Measurements from ENCODE around the gene TEC. TPM values are rescaled to one million over a fixed set of nuclear protein-coding genes. Genes with fewer than 3 reads are reported as not detected.
A peak's percentile ranks its signal among the peaks of the same experiment; 100 is the strongest.

The TEC gene
- total and polyA plus RNA-seq, 2 donors = 2.9 to 4.2 TPM

DNA sequence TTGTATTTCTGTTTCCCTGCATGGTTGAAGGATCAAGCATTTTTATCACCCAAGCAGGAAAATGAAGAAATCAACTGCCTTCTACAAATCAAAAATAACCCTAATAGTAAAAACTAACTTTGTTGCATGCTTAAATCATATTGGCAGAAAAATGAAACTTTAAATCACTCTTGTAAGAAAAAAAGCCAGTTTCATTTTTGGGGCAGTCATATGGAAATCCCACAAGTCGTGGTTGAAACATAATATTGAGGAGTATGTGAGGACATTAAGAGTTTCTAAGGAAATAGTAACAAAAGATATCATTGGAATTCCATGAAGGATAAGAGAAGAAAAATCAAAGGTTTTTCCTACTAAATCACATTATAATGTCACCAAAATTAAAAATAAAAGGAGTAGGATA, 8.4 kb downstream of the TEC start:
- Histone ChIP-seq H3K9me3 (ENCODE audit: control insufficient read depth in 2 of 2, insufficient read depth in 1 of 2, low read length in 1 of 2) (no peaks in the 10 kb centered on the region), H3K27me3 (ENCODE audit: control insufficient read depth in 2 of 2, insufficient read depth in 1 of 2, low read length in 1 of 2) (no peaks in the 10 kb centered on the region), H3K36me3 (ENCODE audit: control insufficient read depth in 2 of 2, insufficient read depth in 2 of 2, low read length in 1 of 2) (peaks cover 0 to 4% of the 10 kb centered on the region in 2 donors), H3K4me1 (ENCODE audit: control insufficient read depth in 2 of 2, insufficient read depth in 2 of 2, low read length in 2 of 2) (peaks cover 2 to 4% of the 10 kb centered on the region in 2 donors), H3K4me3 (ENCODE audit: low read length in 2 of 2) (no peak overlapping the region), H3K27ac (ENCODE audit: low read depth in 1 of 2, low read length in 1 of 2) (no peak overlapping the region)
- WGBS = 7% methylated on average over 1 of the region's 1 CpG
- DNase-seq (ENCODE audit: low read depth in 6 of 9, low spot score in 9 of 9) = peak in 1 of 9 donors; percentile 30

DNA sequence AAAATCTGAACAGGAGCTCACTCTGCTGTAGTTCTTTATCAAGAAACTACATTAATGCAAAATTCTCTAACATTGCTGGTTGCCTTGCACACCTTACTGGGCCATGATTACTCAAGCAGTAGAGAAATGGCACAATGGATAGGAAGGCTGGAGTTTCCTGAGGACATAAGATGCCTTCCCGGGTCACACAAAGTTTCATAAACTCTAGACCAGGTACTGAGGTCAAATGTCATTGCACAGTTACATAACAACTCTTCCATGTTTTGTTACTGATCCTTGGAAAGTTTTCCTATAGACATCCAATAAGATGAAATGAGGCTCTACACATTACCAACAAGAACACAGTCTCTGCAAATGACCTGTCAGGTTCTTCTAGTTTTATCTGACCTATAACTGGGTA, 9.9 kb downstream of the TEC start:
- Histone ChIP-seq H3K36me3 (ENCODE audit: control insufficient read depth in 2 of 2, insufficient read depth in 2 of 2, low read length in 1 of 2) (peaks cover 0 to 4% of the 10 kb centered on the region in 2 donors), H3K27me3 (ENCODE audit: control insufficient read depth in 2 of 2, insufficient read depth in 1 of 2, low read length in 1 of 2) (no peaks in the 10 kb centered on the region), H3K27ac (ENCODE audit: low read depth in 1 of 2, low read length in 1 of 2) (no peak overlapping the region), H3K4me1 (ENCODE audit: control insufficient read depth in 2 of 2, insufficient read depth in 2 of 2, low read length in 2 of 2) (peaks cover 2 to 4% of the 10 kb centered on the region in 2 donors), H3K4me3 (ENCODE audit: low read length in 2 of 2) (no peak overlapping the region), H3K9me3 (ENCODE audit: control insufficient read depth in 2 of 2, insufficient read depth in 1 of 2, low read length in 1 of 2) (no peaks in the 10 kb centered on the region)
- 95% methylated on average over 1 of the region's 1 CpG for WGBS
- DNase-seq (ENCODE audit: low read depth in 6 of 9, low spot score in 9 of 9) = no peak

DNA sequence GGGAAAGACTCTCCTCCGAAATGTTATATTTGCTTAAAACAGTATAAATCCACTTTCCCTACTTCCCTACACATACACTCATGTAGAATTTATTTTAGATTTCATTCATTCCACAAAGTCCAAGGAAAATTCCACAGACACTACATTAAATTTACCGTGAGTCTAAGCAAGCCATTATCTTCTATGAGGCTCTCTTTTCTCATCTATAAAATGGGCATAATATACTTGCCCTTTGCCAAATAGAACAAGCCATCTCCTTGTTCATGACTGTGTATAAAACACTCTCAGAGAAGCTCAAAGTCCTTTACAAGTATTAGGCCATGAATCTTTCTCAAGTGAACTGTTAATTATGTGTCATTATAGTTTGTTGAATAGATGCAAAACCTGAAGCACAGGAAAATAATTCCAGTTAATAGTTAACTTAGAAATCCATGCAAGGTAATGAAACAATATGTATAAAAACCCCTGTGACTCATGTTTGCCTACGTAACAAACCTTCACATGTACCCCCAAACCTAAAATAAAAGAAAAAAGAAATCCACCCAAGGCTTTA, 10.7 kb downstream of the TEC start:
- H3K27ac ChIP-seq (ENCODE audit: low read depth in 1 of 2, low read length in 1 of 2) = no peak overlapping the region
- no peak overlapping the region for H3K4me3 ChIP-seq (ENCODE audit: low read length in 2 of 2)
- H3K27me3 ChIP-seq (ENCODE audit: control insufficient read depth in 2 of 2, insufficient read depth in 1 of 2, low read length in 1 of 2) = no peaks in the 10 kb centered on the region
- H3K36me3 ChIP-seq (ENCODE audit: control insufficient read depth in 2 of 2, insufficient read depth in 2 of 2, low read length in 1 of 2) = peaks cover 0 to 4% of the 10 kb centered on the region in 2 donors
- no peaks in the 10 kb centered on the region for H3K9me3 ChIP-seq (ENCODE audit: control insufficient read depth in 2 of 2, insufficient read depth in 1 of 2, low read length in 1 of 2)
- WGBS = 97% methylated on average over 3 of the region's 3 CpGs
- peaks cover 2 to 4% of the 10 kb centered on the region in 2 donors for H3K4me1 ChIP-seq (ENCODE audit: control insufficient read depth in 2 of 2, insufficient read depth in 2 of 2, low read length in 2 of 2)
- DNase-seq (ENCODE audit: low read depth in 6 of 9, low spot score in 9 of 9) = no peak

GRCh38 chr4:48255959-48256342, 13.7 kb downstream of the TEC start:
- Histone ChIP-seq H3K4me3 (ENCODE audit: low read length in 2 of 2) (no peak overlapping the region), H3K4me1 (ENCODE audit: control insufficient read depth in 2 of 2, insufficient read depth in 2 of 2, low read length in 2 of 2) (peaks cover 1 to 4% of the 10 kb centered on the region in 2 donors), H3K27me3 (ENCODE audit: control insufficient read depth in 2 of 2, insufficient read depth in 1 of 2, low read length in 1 of 2) (no peaks in the 10 kb centered on the region), H3K9me3 (ENCODE audit: control insufficient read depth in 2 of 2, insufficient read depth in 1 of 2, low read length in 1 of 2) (no peaks in the 10 kb centered on the region), H3K36me3 (ENCODE audit: control insufficient read depth in 2 of 2, insufficient read depth in 2 of 2, low read length in 1 of 2) (no peaks in the 10 kb centered on the region), H3K27ac (ENCODE audit: low read depth in 1 of 2, low read length in 1 of 2) (no peak overlapping the region)
- 98% methylated on average over 4 of the region's 4 CpGs for WGBS
- no peak for DNase-seq (ENCODE audit: low read depth in 6 of 9, low spot score in 9 of 9)

DNA sequence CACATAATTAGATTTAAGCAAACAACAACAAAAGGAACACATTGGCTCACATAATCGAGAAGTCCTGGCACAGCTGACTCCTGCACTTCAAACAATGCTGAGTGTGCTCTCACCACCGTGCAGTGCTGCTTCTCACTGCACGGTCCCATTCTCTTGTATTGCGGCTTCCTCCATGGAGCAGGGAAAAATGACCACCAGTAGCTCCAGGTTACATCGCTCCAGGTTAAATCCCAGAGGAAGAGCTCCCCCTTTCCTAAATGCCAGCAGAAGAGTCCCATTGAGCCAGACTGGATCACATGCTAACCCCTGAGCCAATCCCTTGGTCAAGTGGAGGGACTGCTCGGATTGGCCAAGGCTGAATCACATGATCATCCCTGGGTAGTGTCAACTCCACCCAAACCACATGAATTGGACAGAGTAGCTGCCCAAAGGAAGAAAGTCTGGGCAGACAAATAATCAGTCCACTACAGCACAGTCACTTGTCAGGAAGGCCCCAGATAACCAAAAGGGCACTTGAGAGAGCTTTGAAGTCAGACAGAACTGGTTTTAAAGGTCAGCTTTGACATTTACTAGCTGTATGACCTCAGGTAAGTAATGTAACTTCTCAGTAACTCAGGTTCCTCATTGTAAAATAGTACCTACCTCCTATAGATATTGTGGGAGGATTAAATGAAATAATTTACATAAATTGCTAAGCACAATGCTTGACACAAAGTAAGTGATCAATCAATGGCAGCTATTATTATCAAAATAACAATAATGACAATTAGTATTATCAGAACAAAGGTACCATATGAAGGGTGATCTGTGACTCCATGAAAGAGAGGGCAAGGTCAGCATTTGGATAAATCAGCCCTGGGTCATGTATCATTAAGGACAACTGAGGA, 14.3 kb downstream of the TEC start:
- 97% methylated on average over 6 of the region's 6 CpGs for WGBS
- no peaks in the 10 kb centered on the region for H3K9me3 ChIP-seq (ENCODE audit: control insufficient read depth in 2 of 2, insufficient read depth in 1 of 2, low read length in 1 of 2)
- DNase-seq (ENCODE audit: low read depth in 6 of 9, low spot score in 9 of 9) = no peak
- no peak overlapping the region for H3K27ac ChIP-seq (ENCODE audit: low read depth in 1 of 2, low read length in 1 of 2)
- H3K4me3 ChIP-seq (ENCODE audit: low read length in 2 of 2) = no peak overlapping the region
- H3K27me3 ChIP-seq (ENCODE audit: control insufficient read depth in 2 of 2, insufficient read depth in 1 of 2, low read length in 1 of 2) = no peaks in the 10 kb centered on the region
- H3K4me1 ChIP-seq (ENCODE audit: control insufficient read depth in 2 of 2, insufficient read depth in 2 of 2, low read length in 2 of 2) = peaks cover 0 to 4% of the 10 kb centered on the region in 2 donors
- no peaks in the 10 kb centered on the region for H3K36me3 ChIP-seq (ENCODE audit: control insufficient read depth in 2 of 2, insufficient read depth in 2 of 2, low read length in 1 of 2)

DNA sequence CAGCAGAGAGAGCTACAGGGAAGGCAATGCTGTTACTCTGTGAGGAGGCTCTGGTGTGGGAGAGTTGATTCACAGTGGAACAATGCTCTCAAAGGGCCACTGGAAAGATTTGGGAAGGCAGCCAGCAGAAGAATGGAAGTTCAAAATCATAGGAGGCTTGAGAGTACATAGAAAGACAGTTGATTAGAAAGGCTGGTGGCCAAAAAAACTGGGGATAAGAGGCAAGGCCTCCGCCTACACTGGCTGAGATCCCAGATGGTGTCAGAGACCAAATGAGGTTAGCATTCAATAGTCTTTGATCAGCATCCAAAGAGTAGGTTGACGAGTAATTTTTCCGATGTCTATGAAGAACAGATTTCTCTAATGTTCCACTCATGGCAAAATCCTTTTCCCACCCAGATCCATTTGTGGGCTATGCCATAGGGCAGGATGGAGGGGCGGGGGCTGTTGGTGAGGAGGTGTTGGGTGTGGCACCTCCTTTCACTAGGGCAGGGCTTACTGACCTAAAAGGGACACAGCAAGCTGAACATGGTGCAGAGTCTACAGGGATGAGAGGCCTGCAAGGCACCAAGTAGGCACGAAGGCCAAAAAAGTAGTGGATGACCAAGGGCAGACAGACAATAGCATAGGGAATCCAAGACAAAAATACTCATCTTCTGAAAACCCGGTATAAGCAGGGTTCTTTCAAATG, 15.1 kb downstream of the TEC start:
- no peak overlapping the region for H3K27ac ChIP-seq (ENCODE audit: low read depth in 1 of 2, low read length in 1 of 2)
- no peaks in the 10 kb centered on the region for H3K27me3 ChIP-seq (ENCODE audit: control insufficient read depth in 2 of 2, insufficient read depth in 1 of 2, low read length in 1 of 2)
- no peak overlapping the region for H3K4me3 ChIP-seq (ENCODE audit: low read length in 2 of 2)
- no peak for DNase-seq (ENCODE audit: low read depth in 6 of 9, low spot score in 9 of 9)
- peaks cover 0 to 4% of the 10 kb centered on the region in 2 donors for H3K4me1 ChIP-seq (ENCODE audit: control insufficient read depth in 2 of 2, insufficient read depth in 2 of 2, low read length in 2 of 2)
- no peaks in the 10 kb centered on the region for H3K9me3 ChIP-seq (ENCODE audit: control insufficient read depth in 2 of 2, insufficient read depth in 1 of 2, low read length in 1 of 2)
- WGBS = 94% methylated on average over 6 of the region's 6 CpGs
- no peaks in the 10 kb centered on the region for H3K36me3 ChIP-seq (ENCODE audit: control insufficient read depth in 2 of 2, insufficient read depth in 2 of 2, low read length in 1 of 2)

GRCh38 chr4:48252313-48252712, 17.3 kb downstream of the TEC start:
- Histone ChIP-seq H3K9me3 (ENCODE audit: control insufficient read depth in 2 of 2, insufficient read depth in 1 of 2, low read length in 1 of 2) (no peaks in the 10 kb centered on the region), H3K4me1 (ENCODE audit: control insufficient read depth in 2 of 2, insufficient read depth in 2 of 2, low read length in 2 of 2) (peaks cover 0 to under 1% of the 10 kb centered on the region in 2 donors), H3K4me3 (ENCODE audit: low read length in 2 of 2) (no peak overlapping the region), H3K27ac (ENCODE audit: low read depth in 1 of 2, low read length in 1 of 2) (no peak overlapping the region), H3K27me3 (ENCODE audit: control insufficient read depth in 2 of 2, insufficient read depth in 1 of 2, low read length in 1 of 2) (no peaks in the 10 kb centered on the region), H3K36me3 (ENCODE audit: control insufficient read depth in 2 of 2, insufficient read depth in 2 of 2, low read length in 1 of 2) (no peaks in the 10 kb centered on the region)
- no peak for DNase-seq (ENCODE audit: low read depth in 6 of 9, low spot score in 9 of 9)

- WGBS = 97% methylated on average over 2 of the region's 2 CpGs
- Histone ChIP-seq H3K27ac (ENCODE audit: low read depth in 1 of 2, low read length in 1 of 2) (no peak overlapping the region), H3K4me1 (ENCODE audit: control insufficient read depth in 2 of 2, insufficient read depth in 2 of 2, low read length in 2 of 2) (no peaks in the 10 kb centered on the region), H3K27me3 (ENCODE audit: control insufficient read depth in 2 of 2, insufficient read depth in 1 of 2, low read length in 1 of 2) (no peaks in the 10 kb centered on the region), H3K36me3 (ENCODE audit: control insufficient read depth in 2 of 2, insufficient read depth in 2 of 2, low read length in 1 of 2) (no peaks in the 10 kb centered on the region), H3K9me3 (ENCODE audit: control insufficient read depth in 2 of 2, insufficient read depth in 1 of 2, low read length in 1 of 2) (no peaks in the 10 kb centered on the region), H3K4me3 (ENCODE audit: low read length in 2 of 2) (no peak overlapping the region)
- no peak for DNase-seq (ENCODE audit: low read depth in 6 of 9, low spot score in 9 of 9)
Observed at GRCh38 chr4:48250980-48251379, 18.7 kb downstream of the TEC start.

DNA sequence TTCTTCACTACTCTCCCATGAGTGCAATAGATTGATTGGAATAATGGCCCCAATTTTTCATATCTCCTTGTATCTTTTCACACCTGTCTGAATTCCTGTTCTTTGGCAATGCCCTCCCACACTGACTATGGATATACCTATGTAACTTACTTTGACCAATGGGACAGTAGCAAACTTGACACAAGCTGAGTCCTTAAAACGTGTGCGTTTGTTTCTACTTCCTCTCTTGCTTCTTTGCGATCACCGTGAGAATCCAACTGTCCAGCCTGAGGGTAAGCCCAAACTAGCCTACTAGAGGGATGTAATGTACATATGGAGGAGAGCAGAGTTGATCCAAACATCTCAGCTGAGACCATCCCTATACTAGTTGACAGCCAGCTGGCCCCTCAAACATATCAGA, 19.3 kb downstream of the TEC start:
- H3K27me3 ChIP-seq (ENCODE audit: control insufficient read depth in 2 of 2, insufficient read depth in 1 of 2, low read length in 1 of 2) = no peaks in the 10 kb centered on the region
- H3K27ac ChIP-seq (ENCODE audit: low read depth in 1 of 2, low read length in 1 of 2) = no peak overlapping the region
- H3K9me3 ChIP-seq (ENCODE audit: control insufficient read depth in 2 of 2, insufficient read depth in 1 of 2, low read length in 1 of 2) = no peaks in the 10 kb centered on the region
- no peak for DNase-seq (ENCODE audit: low read depth in 6 of 9, low spot score in 9 of 9)
- no peaks in the 10 kb centered on the region for H3K36me3 ChIP-seq (ENCODE audit: control insufficient read depth in 2 of 2, insufficient read depth in 2 of 2, low read length in 1 of 2)
- no peak overlapping the region for H3K4me3 ChIP-seq (ENCODE audit: low read length in 2 of 2)
- WGBS = 98% methylated on average over 4 of the region's 4 CpGs
- H3K4me1 ChIP-seq (ENCODE audit: control insufficient read depth in 2 of 2, insufficient read depth in 2 of 2, low read length in 2 of 2) = no peaks in the 10 kb centered on the region

Data from thymus (tissue), 11 donors.